C4-2B (cell line): ENCODE data around the gene CT45A8.
"Not testable (repeated sequence)": the region's sequence is repeated elsewhere in the genome, so short reads cannot be mapped to it uniquely, and the experiment has no call there.

Experiments
- CTCF ChIP-seq: fragments of 450-650 bp; conservative IDR thresholded peaks from 2 replicates; pipeline ENCODE4 v1.5.1; 2017; ENCODE audit warnings: mild to moderate bottlenecking
- ZFX ChIP-seq: fragments of 450-650 bp; IDR thresholded peaks from 2 replicates; pipeline ENCODE4 v1.6.1; 2017

- TF ChIP-seq CTCF, ZFX: not testable (repeated sequence)
Observed at GRCh38 chrX:135819912-135820311, 34.4 kb downstream of the CT45A8 start, which contains the start of gene CT45A2.
